SK-N-SH (cell line): ENCODE data around the gene EEFSEC. TPM values are rescaled to one million over a fixed set of nuclear protein-coding genes. Genes with fewer than 3 reads are reported as not detected.

Experiments used
- CTCF ChIA-PET: fragments of 300-600, 350-600 bp; formaldehyde crosslinking; extraction: SDS; loops from one replicate; lab custom pipeline; 2021; lab: Yijun Ruan, JAX
- POLR2A ChIA-PET: fragments of 350-600 bp; sonication (Branson Sonifier 250); formaldehyde crosslinking; extraction: SDS; loops from one replicate; lab custom pipeline; 2020; ENCODE audit warnings: antibody characterized with exemption, inconsistent platforms; lab: Yijun Ruan, JAX
- DNase-seq: peaks from one replicate; pipeline ENCODE4 v3.0.0; 2012
- H2AFZ ChIP-seq: fragments of 200-600 bp; sonication (generic); 2 replicates; pipeline ENCODE4 v1.8.1; 2016; ENCODE audit warnings: antibody characterized with exemption, mild to moderate bottlenecking, low read depth
- H3F3A ChIP-seq: fragments of 200-600 bp; sonication (generic); replicated peaks from 2 replicates; pipeline ENCODE3; 2016; ENCODE audit warnings: antibody characterized with exemption, mild to moderate bottlenecking; ENCODE audit not compliant: insufficient read depth
- H3K27ac ChIP-seq, 2 experiments: fragments of 200-500 bp in 1 of 2; fragments of 200-600 bp in 1 of 2; sonication (Bioruptor generic) in 1 of 2; sonication (generic), shearing (Covaris generic) in 1 of 2; 2 replicates each; pipeline versions ENCODE4 v1.5.1 to v1.6.1; 2014 to 2016; ENCODE audit warnings: low read depth in 2 of 2, inconsistent platforms in 1 of 2, low read length in 1 of 2, mild to moderate bottlenecking in 1 of 2, mixed read lengths in 1 of 2
- H3K27me3 ChIP-seq: fragments of 200-600 bp; sonication (generic), shearing (Covaris generic); 2 replicates; pipeline ENCODE4 v1.6.1; 2016; ENCODE audit warnings: mixed run types; ENCODE audit not compliant: insufficient read depth
- H3K36me3 ChIP-seq, 2 experiments: fragments of 200-500 bp in 1 of 2; fragments of 200-600 bp in 1 of 2; sonication (Bioruptor generic) in 1 of 2; sonication (generic) in 1 of 2; replicated peaks in 1 of 2; 2 replicates each; pipeline versions ENCODE3 to v1.5.1; 2014 to 2016; ENCODE audit warnings: low read length in 1 of 2, mild to moderate bottlenecking in 1 of 2; ENCODE audit not compliant: insufficient read depth in 2 of 2, control insufficient read depth in 1 of 2
- H3K4me1 ChIP-seq, 2 experiments: fragments of 200-500 bp in 1 of 2; fragments of 200-600 bp in 1 of 2; sonication (Bioruptor generic) in 1 of 2; sonication (generic), shearing (Covaris generic) in 1 of 2; 2 replicates each; pipeline versions ENCODE4 v1.5.1 to v1.6.1; 2014 to 2016; ENCODE audit warnings: low read depth in 1 of 2, low read length in 1 of 2, mixed run types in 1 of 2; ENCODE audit not compliant: insufficient read depth in 2 of 2, control insufficient read depth in 1 of 2
- H3K4me2 ChIP-seq: fragments of 200-600 bp; sonication (generic), shearing (Covaris generic); 2 replicates; pipeline ENCODE4 v1.6.1; 2017; ENCODE audit warnings: mixed run types
- H3K4me3 ChIP-seq, 2 experiments: fragments of 200-500 bp in 1 of 2; fragments of 200-600 bp in 1 of 2; sonication (Bioruptor generic) in 1 of 2; sonication (generic), shearing (Covaris generic) in 1 of 2; 2 replicates each; pipeline versions ENCODE4 v1.5.1 to v1.8.1; 2014 to 2016; ENCODE audit warnings: low read depth in 2 of 2, inconsistent platforms in 1 of 2, low read length in 1 of 2, mild to moderate bottlenecking in 1 of 2, mixed read lengths in 1 of 2, moderate library complexity in 1 of 2
- H3K79me2 ChIP-seq: fragments of 200-600 bp; sonication (generic); 2 replicates; pipeline ENCODE4 v1.8.1; 2017; ENCODE audit warnings: mild to moderate bottlenecking; ENCODE audit not compliant: insufficient read depth
- H3K9ac ChIP-seq: fragments of 200-600 bp; sonication (generic); 2 replicates; pipeline ENCODE4 v1.6.1; 2017; ENCODE audit warnings: mixed run types
- H3K9me2 ChIP-seq: fragments of 200-600 bp; sonication (generic); 2 replicates; pipeline ENCODE4 v1.6.1; 2017; ENCODE audit warnings: mixed run types
- H3K9me3 ChIP-seq: fragments of 200-600 bp; sonication (generic); 2 replicates; pipeline ENCODE4 v1.6.1; 2017; ENCODE audit warnings: mixed run types, mild to moderate bottlenecking, moderate library complexity
- H4K20me1 ChIP-seq: fragments of 200-600 bp; sonication (generic); 2 replicates; pipeline ENCODE4 v1.6.1; 2017; ENCODE audit warnings: mild to moderate bottlenecking, mixed run types; ENCODE audit not compliant: insufficient read depth
- CHD2 ChIP-seq: fragments of 150-350 bp; IDR thresholded peaks from 2 replicates; pipeline ENCODE4 v1.6.1; 2018; ENCODE audit warnings: low read length; ENCODE audit not compliant: partially characterized antibody
- FOXM1 ChIP-seq: IDR thresholded peaks from 2 replicates; pipeline ENCODE4 v1.4.0; 2012; ENCODE audit warnings: low read depth, mild to moderate bottlenecking
- GATA2 ChIP-seq: sonication (generic); formaldehyde crosslinking; IDR thresholded peaks from 2 replicates; pipeline ENCODE4 v1.5.0; 2020; ENCODE audit warnings: mild to moderate bottlenecking, missing genetic modification reagents
- JUND ChIP-seq: IDR thresholded peaks from 2 replicates; pipeline ENCODE4 v1.4.0; 2012
- POLR2AphosphoS5 ChIP-seq: IDR thresholded peaks from 2 replicates; pipeline ENCODE4 v1.6.1; 2012; ENCODE audit warnings: low read depth, low read length
- RAD21 ChIP-seq: IDR thresholded peaks from 2 replicates; pipeline ENCODE4 v1.6.1; 2012; ENCODE audit warnings: mild to moderate bottlenecking, low read length
- RCOR1 ChIP-seq: fragments of 150-350 bp; IDR thresholded peaks from 2 replicates; pipeline ENCODE4 v1.6.1; 2017; ENCODE audit warnings: antibody characterized with exemption, low read length
- RXRA ChIP-seq: IDR thresholded peaks from 2 replicates; pipeline ENCODE4 v1.4.0; 2012; ENCODE audit warnings: low read depth, mild to moderate bottlenecking, borderline replicate concordance
- SIN3A ChIP-seq: IDR thresholded peaks from 2 replicates; pipeline ENCODE4 v1.6.1; 2012; ENCODE audit warnings: low read depth, mild to moderate bottlenecking, low read length, moderate library complexity, borderline replicate concordance
- TAF1 ChIP-seq: IDR thresholded peaks from 2 replicates; pipeline ENCODE4 v1.6.1; 2012; ENCODE audit warnings: low read depth, mild to moderate bottlenecking, low read length, moderate library complexity, borderline replicate concordance
- TCF12 ChIP-seq: IDR thresholded peaks from 2 replicates; pipeline ENCODE4 v1.4.0; 2012
- TEAD4 ChIP-seq: IDR thresholded peaks from 2 replicates; pipeline ENCODE4 v1.4.0; 2012; ENCODE audit warnings: mild to moderate bottlenecking, borderline replicate concordance; ENCODE audit not compliant: insufficient read depth
- WGBS: methylation state at CpG from one replicate; pipeline ENCODE4 v1.1.6; 2017; ENCODE audit warnings: low lambda C conversion rate; 5-methylcytosine and 5-hydroxymethylcytosine counted together
- polyA plus RNA-seq, 3 experiments: library from polyadenylated mRNA; depleted of rRNA; stranded (reverse); fragments of >200 nt; gene quantifications; 2 replicates each; pipeline ENCODE4 v1.2.3, GENCODE V29; 2012
- TF ChIP-seq, protein P1 (sequence below): fragments of 150-350 bp; IDR thresholded peaks from 2 replicates; pipeline ENCODE4 v1.6.1; 2016; ENCODE audit warnings: mild to moderate bottlenecking, low read depth, low read length
- TF ChIP-seq, protein P2 (sequence below): fragments of 150-350 bp; IDR thresholded peaks from 2 replicates; pipeline ENCODE4 v1.6.1; 2017; ENCODE audit warnings: antibody characterized with exemption, low read length, low read depth, borderline replicate concordance
- TF ChIP-seq, protein P3 (sequence below): IDR thresholded peaks from 2 replicates; pipeline ENCODE4 v1.6.1; 2012; ENCODE audit warnings: mild to moderate bottlenecking, low read depth, low read length, moderate library complexity
- TF ChIP-seq, protein P4 (sequence below): fragments of 200-600 bp; sonication (generic); IDR thresholded peaks from 2 replicates; pipeline ENCODE4 v1.6.1; 2017; ENCODE audit warnings: antibody characterized with exemption, mild to moderate bottlenecking, moderate library complexity
- TF ChIP-seq, protein P5 (sequence below): IDR thresholded peaks from 2 replicates; pipeline ENCODE4 v1.4.0; 2012; ENCODE audit warnings: low read depth, borderline replicate concordance

The EEFSEC gene
- polyA plus RNA-seq, 1 of the 3 experiments (the other 2 are of a cell fraction) = 12.4 TPM

DNA sequence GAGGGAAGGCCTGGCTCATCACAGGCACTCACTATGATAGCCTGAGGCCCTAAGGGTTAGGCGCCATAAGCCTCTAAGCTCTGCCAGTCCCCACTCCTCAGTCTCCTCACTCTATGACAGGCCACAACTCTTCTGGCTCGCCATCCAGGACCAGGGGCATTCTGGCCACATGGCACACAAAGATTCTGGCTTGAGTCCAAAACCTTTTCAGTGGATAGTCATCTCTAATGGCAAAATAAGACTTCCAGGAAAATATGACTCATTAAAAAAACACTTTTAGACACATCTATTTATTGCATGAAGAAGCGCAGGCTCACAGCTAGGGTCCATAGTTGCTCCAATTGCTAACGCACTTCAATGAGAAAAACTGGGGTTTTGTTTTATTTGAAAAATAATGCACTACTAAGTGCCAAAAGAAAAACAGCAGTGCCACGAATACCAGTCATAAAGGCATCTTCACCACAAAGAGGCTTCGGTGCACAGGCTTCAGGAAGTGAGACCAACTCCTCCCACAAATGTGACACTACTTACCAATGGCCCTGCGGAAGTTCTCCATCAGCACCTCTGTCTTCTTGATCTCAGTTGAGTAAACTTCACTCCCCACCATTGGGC is 40.8 kb upstream of the EEFSEC start (continued):
- peak; percentile 86 for TF ChIP-seq FOXM1
- TF ChIP-seq, protein P1, sequence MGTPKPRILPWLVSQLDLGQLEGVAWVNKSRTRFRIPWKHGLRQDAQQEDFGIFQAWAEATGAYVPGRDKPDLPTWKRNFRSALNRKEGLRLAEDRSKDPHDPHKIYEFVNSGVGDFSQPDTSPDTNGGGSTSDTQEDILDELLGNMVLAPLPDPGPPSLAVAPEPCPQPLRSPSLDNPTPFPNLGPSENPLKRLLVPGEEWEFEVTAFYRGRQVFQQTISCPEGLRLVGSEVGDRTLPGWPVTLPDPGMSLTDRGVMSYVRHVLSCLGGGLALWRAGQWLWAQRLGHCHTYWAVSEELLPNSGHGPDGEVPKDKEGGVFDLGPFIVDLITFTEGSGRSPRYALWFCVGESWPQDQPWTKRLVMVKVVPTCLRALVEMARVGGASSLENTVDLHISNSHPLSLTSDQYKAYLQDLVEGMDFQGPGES = no peak
- TF ChIP-seq JUND = peak; percentile 98
- peak; percentile 10; the same call in 1 of the 2 replicates for TF ChIP-seq RAD21
- TF ChIP-seq, protein P2, sequence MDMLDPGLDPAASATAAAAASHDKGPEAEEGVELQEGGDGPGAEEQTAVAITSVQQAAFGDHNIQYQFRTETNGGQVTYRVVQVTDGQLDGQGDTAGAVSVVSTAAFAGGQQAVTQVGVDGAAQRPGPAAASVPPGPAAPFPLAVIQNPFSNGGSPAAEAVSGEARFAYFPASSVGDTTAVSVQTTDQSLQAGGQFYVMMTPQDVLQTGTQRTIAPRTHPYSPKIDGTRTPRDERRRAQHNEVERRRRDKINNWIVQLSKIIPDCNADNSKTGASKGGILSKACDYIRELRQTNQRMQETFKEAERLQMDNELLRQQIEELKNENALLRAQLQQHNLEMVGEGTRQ = no peak
- TF ChIP-seq TEAD4 = peak; percentile 88
- peak; percentile 70; the same call in 1 of the 2 replicates for TF ChIP-seq RCOR1
- TF ChIP-seq CHD2 = no peak
- peak; percentile 61; the same call in 1 of the 2 replicates for TF ChIP-seq SIN3A

DNA sequence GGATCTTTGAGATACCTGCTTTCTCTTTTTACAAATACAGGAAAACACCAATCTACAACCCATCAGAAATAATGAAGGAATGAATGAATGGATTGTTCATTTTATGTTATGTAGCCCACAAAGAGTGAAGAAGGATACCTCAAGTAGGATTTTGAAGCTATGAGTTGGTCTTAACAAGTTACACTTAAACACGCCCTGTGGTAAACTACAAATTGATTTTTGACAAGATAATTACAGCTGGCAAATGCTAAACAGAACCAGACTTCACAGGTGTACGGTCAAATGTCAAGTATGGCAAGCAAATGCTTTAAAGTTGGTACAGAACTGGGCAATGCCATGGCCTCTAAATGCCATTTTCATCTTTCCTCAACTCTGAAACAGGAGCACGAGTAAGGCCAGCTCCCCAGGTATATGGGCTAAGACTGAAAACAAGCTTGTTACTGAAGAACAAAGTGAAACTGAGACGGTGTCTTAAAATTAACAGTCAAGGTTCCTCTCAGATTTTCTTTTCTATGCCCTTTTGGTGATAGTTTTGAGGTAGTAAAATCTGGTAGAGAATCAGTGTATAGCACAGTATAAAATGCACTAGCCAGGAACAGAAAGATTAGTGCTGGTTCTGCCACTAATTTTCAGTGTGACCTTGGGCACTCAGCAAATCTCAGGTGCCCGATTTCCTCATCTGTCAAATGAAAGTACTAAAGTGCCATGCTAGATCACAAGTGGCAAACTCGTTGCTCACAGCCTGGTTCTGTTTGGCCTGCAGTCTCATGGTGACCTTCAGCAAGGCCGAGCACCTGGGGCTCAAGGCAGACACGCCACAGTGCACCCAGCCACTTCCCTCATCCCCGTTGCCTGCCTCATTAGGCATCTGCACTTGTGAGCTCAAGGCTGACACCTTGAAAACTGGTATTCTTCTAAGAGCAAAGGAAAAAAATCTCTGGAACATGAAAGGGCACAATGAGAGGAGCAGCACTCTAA is 39.2 kb upstream of the EEFSEC start:
- Histone ChIP-seq H3K9me3 (no peaks in the 10 kb centered on the region), H3K36me3 (peaks cover 32 to 39% of the 10 kb centered on the region in 2 experiments), H2AFZ (no peak overlapping the region), H3K4me3 (no peak overlapping the region), H3K27me3 (no peaks in the 10 kb centered on the region), H3K79me2 (peaks cover 38% of the 10 kb centered on the region), H3K9ac (no peak overlapping the region), H3K9me2 (no peaks in the 10 kb centered on the region), H3K27ac (peak overlapping the region; percentile 93 to 97), H3K4me2 (no peak overlapping the region), H3K4me1 (peaks cover 24 to 37% of the 10 kb centered on the region in 2 experiments), H4K20me1 (no peaks in the 10 kb centered on the region), H3F3A (peaks cover 30% of the 10 kb centered on the region)
- ChIA-PET CTCF (interaction anchor here (0.6 to 10.8 kb wide), 3 partner anchors 19 to 46 kb away, joined by 3 to 89 read pairs (median 4); no protein-coding TSS in a partner anchor), POLR2A (interaction anchor here (1.3 kb wide), 1 partner anchor 9 kb away, joined by 3 read pairs; the partner anchor contains the start of gene RUVBL1)
- TF ChIP-seq RXRA (no peak), CHD2 (no peak), POLR2AphosphoS5 (no peak), GATA2 (CRISPR knock-in tag) (0 out of 2 replicates have a peak, but pooled peaks have one; percentile 15), TAF1 (no peak), SIN3A (no peak), TCF12 (peak; percentile 22; the same call in 1 of the 2 replicates)
- TF ChIP-seq, protein P3, sequence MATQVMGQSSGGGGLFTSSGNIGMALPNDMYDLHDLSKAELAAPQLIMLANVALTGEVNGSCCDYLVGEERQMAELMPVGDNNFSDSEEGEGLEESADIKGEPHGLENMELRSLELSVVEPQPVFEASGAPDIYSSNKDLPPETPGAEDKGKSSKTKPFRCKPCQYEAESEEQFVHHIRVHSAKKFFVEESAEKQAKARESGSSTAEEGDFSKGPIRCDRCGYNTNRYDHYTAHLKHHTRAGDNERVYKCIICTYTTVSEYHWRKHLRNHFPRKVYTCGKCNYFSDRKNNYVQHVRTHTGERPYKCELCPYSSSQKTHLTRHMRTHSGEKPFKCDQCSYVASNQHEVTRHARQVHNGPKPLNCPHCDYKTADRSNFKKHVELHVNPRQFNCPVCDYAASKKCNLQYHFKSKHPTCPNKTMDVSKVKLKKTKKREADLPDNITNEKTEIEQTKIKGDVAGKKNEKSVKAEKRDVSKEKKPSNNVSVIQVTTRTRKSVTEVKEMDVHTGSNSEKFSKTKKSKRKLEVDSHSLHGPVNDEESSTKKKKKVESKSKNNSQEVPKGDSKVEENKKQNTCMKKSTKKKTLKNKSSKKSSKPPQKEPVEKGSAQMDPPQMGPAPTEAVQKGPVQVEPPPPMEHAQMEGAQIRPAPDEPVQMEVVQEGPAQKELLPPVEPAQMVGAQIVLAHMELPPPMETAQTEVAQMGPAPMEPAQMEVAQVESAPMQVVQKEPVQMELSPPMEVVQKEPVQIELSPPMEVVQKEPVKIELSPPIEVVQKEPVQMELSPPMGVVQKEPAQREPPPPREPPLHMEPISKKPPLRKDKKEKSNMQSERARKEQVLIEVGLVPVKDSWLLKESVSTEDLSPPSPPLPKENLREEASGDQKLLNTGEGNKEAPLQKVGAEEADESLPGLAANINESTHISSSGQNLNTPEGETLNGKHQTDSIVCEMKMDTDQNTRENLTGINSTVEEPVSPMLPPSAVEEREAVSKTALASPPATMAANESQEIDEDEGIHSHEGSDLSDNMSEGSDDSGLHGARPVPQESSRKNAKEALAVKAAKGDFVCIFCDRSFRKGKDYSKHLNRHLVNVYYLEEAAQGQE = no peak
- TF ChIP-seq, protein P4, sequence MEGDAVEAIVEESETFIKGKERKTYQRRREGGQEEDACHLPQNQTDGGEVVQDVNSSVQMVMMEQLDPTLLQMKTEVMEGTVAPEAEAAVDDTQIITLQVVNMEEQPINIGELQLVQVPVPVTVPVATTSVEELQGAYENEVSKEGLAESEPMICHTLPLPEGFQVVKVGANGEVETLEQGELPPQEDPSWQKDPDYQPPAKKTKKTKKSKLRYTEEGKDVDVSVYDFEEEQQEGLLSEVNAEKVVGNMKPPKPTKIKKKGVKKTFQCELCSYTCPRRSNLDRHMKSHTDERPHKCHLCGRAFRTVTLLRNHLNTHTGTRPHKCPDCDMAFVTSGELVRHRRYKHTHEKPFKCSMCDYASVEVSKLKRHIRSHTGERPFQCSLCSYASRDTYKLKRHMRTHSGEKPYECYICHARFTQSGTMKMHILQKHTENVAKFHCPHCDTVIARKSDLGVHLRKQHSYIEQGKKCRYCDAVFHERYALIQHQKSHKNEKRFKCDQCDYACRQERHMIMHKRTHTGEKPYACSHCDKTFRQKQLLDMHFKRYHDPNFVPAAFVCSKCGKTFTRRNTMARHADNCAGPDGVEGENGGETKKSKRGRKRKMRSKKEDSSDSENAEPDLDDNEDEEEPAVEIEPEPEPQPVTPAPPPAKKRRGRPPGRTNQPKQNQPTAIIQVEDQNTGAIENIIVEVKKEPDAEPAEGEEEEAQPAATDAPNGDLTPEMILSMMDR = no peak
- TF ChIP-seq, protein P5, sequence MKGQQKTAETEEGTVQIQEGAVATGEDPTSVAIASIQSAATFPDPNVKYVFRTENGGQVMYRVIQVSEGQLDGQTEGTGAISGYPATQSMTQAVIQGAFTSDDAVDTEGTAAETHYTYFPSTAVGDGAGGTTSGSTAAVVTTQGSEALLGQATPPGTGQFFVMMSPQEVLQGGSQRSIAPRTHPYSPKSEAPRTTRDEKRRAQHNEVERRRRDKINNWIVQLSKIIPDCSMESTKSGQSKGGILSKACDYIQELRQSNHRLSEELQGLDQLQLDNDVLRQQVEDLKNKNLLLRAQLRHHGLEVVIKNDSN = no peak
- DNase-seq = no peak
- 85% methylated on average over 8 of the region's 9 CpGs for WGBS
